Measurements from ENCODE around the gene SPRING1.

The SPRING1 gene

GRCh38 chr12:116709768-116710167 lies 28.1 kb downstream of the SPRING1 start:
- DNase-seq (ENCODE audit: low read depth, low spot score): no peak

- peak; percentile 6 for DNase-seq (ENCODE audit: low read depth, low spot score)
Observed at GRCh38 chr12:116708826-116709756, 28.8 kb downstream of the SPRING1 start.

GRCh38 chr12:116707751-116708150 lies 30.1 kb downstream of the SPRING1 start:
- no peak for DNase-seq (ENCODE audit: low read depth, low spot score)

DNA sequence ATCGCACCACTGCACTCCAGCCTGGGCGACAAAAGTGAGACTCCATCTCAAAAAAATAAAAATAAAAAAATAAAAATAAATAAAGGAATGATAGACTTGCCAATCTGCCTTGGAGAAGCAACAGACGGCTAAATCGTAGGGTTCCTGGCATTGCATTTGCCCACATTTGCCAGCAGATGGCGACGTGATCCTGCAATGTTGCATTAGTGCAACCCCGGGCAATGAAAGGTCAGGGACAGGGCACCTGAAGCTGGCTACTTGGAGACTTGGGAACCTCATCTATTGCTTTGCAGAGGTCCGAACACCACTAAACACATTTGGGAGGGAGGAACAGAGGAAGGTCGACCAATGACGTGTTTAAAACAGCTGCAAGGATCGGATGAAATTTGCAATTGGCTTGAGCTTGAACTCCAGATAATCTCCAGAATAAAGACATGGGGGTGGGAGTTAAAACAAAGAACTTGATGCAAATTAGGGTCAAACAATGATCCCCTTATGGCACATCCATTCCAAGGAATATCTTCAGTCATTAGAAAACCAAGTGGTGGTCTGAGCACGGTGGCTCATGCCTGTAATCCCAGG lies 34.6 kb downstream of the SPRING1 start:
- DNase-seq (ENCODE audit: low read depth, low spot score): peak; percentile 44

DNA sequence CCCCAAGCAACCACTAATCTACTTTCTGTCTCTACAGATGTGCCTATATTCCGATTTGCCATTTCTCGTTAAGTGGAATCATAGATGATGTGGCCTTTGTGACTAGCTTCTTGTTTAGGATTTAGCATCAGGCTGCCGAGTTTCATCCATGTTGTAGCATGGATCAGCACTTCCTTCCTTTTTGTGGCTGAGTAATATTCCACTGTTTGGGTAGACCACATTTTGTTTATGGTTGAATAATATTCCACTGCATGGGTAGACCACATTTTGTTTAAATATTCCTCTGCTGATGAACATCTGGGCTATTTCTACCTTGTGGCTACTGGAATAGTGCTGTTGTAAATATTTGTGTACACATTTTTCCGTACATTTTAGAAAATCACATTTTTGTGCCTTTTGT lies 36.4 kb downstream of the SPRING1 start:
- no peak for DNase-seq (ENCODE audit: low read depth, low spot score)

DNA sequence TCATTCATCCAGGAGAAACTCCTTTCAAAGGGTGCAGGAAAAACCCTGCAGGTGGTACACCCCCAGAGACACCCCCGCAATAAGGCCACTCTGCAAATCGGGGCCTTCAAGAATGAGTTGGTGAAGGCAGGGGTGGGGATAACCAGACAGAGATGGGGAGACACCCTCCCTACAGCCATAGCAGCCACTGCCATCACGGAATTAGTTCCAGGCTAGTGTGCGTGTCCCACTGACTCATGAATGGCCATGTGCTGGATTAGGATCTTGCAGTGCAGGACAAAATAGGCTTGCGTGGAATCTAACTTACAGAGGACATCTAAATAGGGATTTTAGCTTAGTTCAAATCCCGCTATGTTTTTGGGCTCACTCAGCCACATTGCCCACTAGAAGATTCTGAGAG lies 37.8 kb downstream of the SPRING1 start:
- DNase-seq (ENCODE audit: low read depth, low spot score): no peak

- no peak for DNase-seq (ENCODE audit: low read depth, low spot score)
Observed at GRCh38 chr12:116698554-116699075, 39.3 kb downstream of the SPRING1 start.

DNA sequence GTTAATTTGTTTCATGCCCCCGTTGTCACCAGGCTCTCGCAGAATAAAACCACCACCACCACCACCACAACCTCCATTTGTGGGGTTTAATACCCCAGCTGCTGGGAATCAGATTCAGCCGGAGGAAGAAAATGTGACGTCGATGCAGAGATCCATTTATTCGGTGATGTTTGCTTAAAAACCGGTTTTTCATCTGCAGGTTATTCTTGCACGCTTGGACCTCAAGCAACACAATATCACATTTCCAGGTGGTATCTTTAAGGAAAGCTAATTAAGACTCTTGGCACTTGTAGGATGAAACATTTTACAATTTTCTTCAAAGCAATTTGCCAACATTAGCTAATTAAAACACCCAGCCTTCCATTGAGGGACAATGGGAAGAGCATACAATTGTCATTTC lies 39.8 kb downstream of the SPRING1 start:
- DNase-seq (ENCODE audit: low read depth, low spot score): no peak

GRCh38 chr12:116697716-116698115 lies 40.2 kb downstream of the SPRING1 start:
- DNase-seq (ENCODE audit: low read depth, low spot score): no peak

DNA sequence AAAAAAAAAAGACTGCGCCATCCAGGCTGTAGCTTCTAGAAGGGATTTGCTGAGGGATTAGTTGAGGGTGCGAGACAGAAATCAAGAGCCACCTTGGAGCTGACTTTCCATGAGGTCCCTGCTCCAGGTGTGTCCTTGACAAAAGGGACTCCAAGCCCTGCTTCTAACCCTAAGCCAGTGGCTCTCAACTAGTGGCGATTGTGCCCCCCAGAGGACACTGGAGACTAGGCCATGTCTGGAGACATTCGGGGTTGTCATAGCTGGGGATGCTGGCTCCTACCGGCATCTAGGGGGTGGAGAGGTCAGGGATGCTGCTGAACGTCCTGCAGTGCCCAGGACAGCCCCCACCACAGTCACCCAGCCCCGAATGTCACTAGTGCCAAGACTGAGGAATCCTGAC lies 40.6 kb downstream of the SPRING1 start:
- DNase-seq (ENCODE audit: low read depth, low spot score): no peak

DNA sequence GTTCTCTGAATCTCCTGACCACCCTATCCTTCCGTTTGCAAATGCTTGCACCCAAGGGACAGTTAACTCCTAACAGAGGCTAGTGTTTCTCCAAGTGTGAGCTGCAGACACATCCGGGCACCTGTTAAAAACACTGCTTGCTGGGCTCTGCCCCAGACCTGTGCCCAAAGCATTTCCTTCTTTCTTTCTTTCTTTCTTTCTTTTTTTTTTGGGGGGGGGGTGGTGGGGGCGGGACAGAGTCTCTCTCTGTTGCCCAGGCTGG lies 42.5 kb downstream of the SPRING1 start:
- DNase-seq (ENCODE audit: low read depth, low spot score): no peak

GRCh38 chr12:116694653-116695463 lies 43.0 kb downstream of the SPRING1 start:
- no peak for DNase-seq (ENCODE audit: low read depth, low spot score)

GRCh38 chr12:116693286-116694227 lies 44.3 kb downstream of the SPRING1 start:
- DNase-seq (ENCODE audit: low read depth, low spot score): no peak

- DNase-seq (ENCODE audit: low read depth, low spot score): no peak
Observed at GRCh38 chr12:116692605-116693004, 45.3 kb downstream of the SPRING1 start.

DNA sequence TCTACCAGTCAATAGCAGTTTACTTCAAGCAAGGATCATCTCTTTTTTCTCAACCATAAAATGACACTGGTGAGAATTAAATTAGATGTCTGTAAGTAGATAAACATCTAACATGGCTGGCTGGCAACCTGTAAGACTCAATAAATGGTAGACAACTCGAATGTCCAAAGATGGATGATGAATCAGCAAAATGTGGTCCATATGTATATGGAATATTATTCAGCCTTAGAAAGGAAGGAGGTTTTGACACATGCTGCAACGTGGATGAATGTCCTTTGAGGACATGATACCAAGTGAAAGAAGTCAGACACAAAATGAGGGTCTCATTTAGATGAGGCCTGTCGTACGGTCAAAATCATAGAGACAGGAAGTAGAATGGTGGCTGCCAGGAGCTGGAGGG lies 46.2 kb downstream of the SPRING1 start:
- no peak for DNase-seq (ENCODE audit: low read depth, low spot score)

DNA sequence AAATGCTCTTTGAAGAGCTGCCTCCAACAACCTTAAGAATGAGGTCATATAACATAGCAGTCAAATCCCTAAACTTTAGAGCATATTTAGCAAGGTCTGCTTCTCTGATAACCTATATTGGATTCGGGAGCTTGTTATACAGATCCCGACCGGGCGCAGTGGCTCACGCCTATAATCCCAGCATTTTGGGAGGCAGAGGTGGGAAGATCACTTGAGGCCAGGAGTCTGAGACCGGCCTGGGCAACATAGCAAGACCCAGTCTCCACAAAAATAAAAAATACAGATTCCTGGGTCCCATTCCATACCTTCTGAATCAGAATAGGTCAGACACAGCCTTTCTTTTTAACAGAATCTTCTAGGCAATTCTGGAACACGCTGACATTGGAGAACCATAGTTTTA lies 46.7 kb downstream of the SPRING1 start:
- DNase-seq (ENCODE audit: low read depth, low spot score): no peak

DNA sequence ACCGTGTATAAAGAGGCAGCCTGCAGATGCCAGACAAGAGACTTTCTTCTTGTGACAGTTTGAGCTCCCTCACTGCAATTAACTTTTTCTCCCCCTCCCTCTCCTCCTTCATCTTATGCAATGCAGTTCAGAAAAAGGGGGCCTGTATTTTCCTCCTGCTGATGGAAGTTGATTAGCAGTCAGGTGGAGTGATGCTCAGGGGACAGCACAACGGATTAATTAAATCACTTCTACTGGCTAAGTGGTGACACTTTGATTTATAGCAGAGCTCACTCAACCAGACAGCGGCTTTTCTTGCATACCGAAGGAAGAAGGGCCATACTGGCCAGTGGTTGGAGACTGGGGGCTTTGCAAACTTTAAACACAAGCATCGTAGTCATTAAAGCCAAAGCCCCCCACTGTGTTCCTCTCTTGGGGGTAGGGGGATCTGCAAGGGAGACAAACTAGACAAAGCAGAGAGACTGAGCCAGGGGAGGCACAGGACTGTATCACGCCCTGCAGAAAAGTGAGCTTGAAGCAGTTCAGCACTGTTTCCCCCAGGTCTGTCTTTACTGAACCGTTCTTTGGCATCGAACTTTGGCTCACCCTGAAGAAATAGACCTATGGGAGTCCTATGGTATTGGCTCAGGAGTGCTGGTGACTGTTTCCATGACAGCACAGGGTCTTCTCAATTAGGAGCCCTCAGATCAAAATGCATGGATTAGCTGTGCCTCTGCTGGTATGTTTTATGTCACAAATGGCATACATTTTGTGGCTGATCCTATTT lies 47.7 kb downstream of the SPRING1 start:
- no peak for DNase-seq (ENCODE audit: low read depth, low spot score)

- no peak for DNase-seq (ENCODE audit: low read depth, low spot score)
Observed at GRCh38 chr12:116689521-116689920, 48.3 kb downstream of the SPRING1 start.

Data from activated CD4-positive, CD25-positive, alpha-beta regulatory T cell treated with anti-CD3 and anti-CD28 coated beads, Interleukin-2, amount 50 U/mL, for 16 hours (primary cell).